Stimulated activated naive CD4-positive, alpha-beta T cell (primary cell): ENCODE data around the gene HMCN1.

Experiments used
- DNase-seq, 6 experiments: peaks; one replicate each; lab custom pipeline; 2025; lab: John Stamatoyannopoulos, UW

HMCN1 gene

GRCh38 chr1:186089940-186090339 is 355.7 kb downstream of the HMCN1 start:
- DNase-seq = no peak

- DNase-seq = no peak
Observed at GRCh38 chr1:186091222-186091720, 357.1 kb downstream of the HMCN1 start.

- no peak for DNase-seq
Observed at GRCh38 chr1:186093437-186093836, 359.2 kb downstream of the HMCN1 start.

- no peak for DNase-seq
Observed at GRCh38 chr1:186094172-186094571, 360.0 kb downstream of the HMCN1 start.

- no peak for DNase-seq
Observed at GRCh38 chr1:186099336-186100104, 365.3 kb downstream of the HMCN1 start.

- no peak for DNase-seq
Observed at GRCh38 chr1:186102107-186102506, 367.9 kb downstream of the HMCN1 start.

- no peak for DNase-seq
Observed at GRCh38 chr1:186102547-186103148, 368.5 kb downstream of the HMCN1 start.

GRCh38 chr1:186104459-186104858 is 370.3 kb downstream of the HMCN1 start:
- DNase-seq = no peak

- DNase-seq = no peak
Observed at GRCh38 chr1:186112280-186112679, 378.1 kb downstream of the HMCN1 start.

GRCh38 chr1:186113461-186113860 is 379.3 kb downstream of the HMCN1 start:
- DNase-seq = no peak

GRCh38 chr1:186118724-186119123 is 384.5 kb downstream of the HMCN1 start:
- no peak for DNase-seq

- no peak for DNase-seq
Observed at GRCh38 chr1:186122837-186123236, 388.6 kb downstream of the HMCN1 start.

- DNase-seq = no peak
Observed at GRCh38 chr1:186125035-186125434, 390.8 kb downstream of the HMCN1 start.

- no peak for DNase-seq
Observed at GRCh38 chr1:186125511-186125910, 391.3 kb downstream of the HMCN1 start.

GRCh38 chr1:186129758-186130157 is 395.6 kb downstream of the HMCN1 start:
- DNase-seq = no peak

- DNase-seq = no peak
Observed at GRCh38 chr1:186139115-186139514, 404.9 kb downstream of the HMCN1 start.

GRCh38 chr1:186139701-186140100 is 405.5 kb downstream of the HMCN1 start:
- no peak for DNase-seq

- DNase-seq = no peak
Observed at GRCh38 chr1:186142159-186142558, 408.0 kb downstream of the HMCN1 start.

- no peak for DNase-seq
Observed at GRCh38 chr1:186142916-186143315, 408.7 kb downstream of the HMCN1 start.

- no peak for DNase-seq
Observed at GRCh38 chr1:186143481-186143880, 409.3 kb downstream of the HMCN1 start.

- DNase-seq = no peak
Observed at GRCh38 chr1:186144505-186144904, 410.3 kb downstream of the HMCN1 start.

GRCh38 chr1:186146974-186147373 is 412.8 kb downstream of the HMCN1 start:
- DNase-seq = no peak

GRCh38 chr1:186149591-186149990 is 415.4 kb downstream of the HMCN1 start:
- no peak for DNase-seq

GRCh38 chr1:186152227-186152619 is 418.0 kb downstream of the HMCN1 start:
- DNase-seq = no peak
